Sigmoid colon (tissue), 7 donors: Measurements from ENCODE around the gene LAMP1. TPM values are rescaled to one million over a fixed set of nuclear protein-coding genes. Genes with fewer than 3 reads are reported as not detected.
"Not testable (repeated sequence)": the region's sequence is repeated elsewhere in the genome, so short reads cannot be mapped to it uniquely, and the experiment has no call there.

Source experiments
- DNase-seq: peaks from one replicate; pipeline ENCODE4 v3.0.0-alpha.2; 2019
- H3K27ac ChIP-seq, 4 donors: fragments of 200-600 bp; sonication (generic); one replicate each; pipeline ENCODE4 v1.5.1; 2016 to 2019; ENCODE audit warnings: mild to moderate bottlenecking in 1 of 4
- H3K27me3 ChIP-seq, 3 donors: fragments of 200-600 bp; sonication (generic); one replicate each; pipeline ENCODE4 v1.5.1; 2019; ENCODE audit warnings: mild to moderate bottlenecking in 1 of 3
- H3K36me3 ChIP-seq, 4 donors: fragments of 200-600 bp; sonication (generic); one replicate each; pipeline ENCODE4 v1.5.1; 2016 to 2019
- H3K4me1 ChIP-seq, 4 donors: fragments of 200-600 bp; sonication (generic); one replicate each; pipeline ENCODE4 v1.5.1; 2017 to 2019
- H3K4me3 ChIP-seq, 4 donors: fragments of 200-600 bp; sonication (generic); one replicate each; pipeline ENCODE4 v1.5.1; 2017 to 2019; ENCODE audit warnings: mild to moderate bottlenecking in 2 of 4, moderate library complexity in 1 of 4
- H3K9me3 ChIP-seq, 4 donors: fragments of 200-600 bp in 3 of 4; sonication (generic) in 3 of 4; one replicate each; pipeline versions ENCODE4 v1.5.1 to v1.6.1; 2013 to 2019
- CTCF ChIP-seq, 4 experiments: fragments of 450-650 bp in 3 of 4; fragments of 200-600 bp in 1 of 4; IDR thresholded peaks; one replicate each; pipeline ENCODE4 v1.5.1; 2016 to 2019; ENCODE audit warnings: antibody characterized with exemption in 4 of 4, mild to moderate bottlenecking in 3 of 4, moderate library complexity in 2 of 4
- EP300 ChIP-seq, 4 donors: sonication (generic); formaldehyde crosslinking; IDR thresholded peaks; one replicate each; pipeline ENCODE4 v1.6.1; 2017; ENCODE audit warnings: antibody characterized with exemption in 4 of 4
- POLR2A ChIP-seq, 2 donors: fragments of 450-650 bp; IDR thresholded peaks; one replicate each; pipeline ENCODE4 v1.6.1; 2016; ENCODE audit warnings: antibody characterized with exemption in 2 of 2, mild to moderate bottlenecking in 2 of 2, moderate library complexity in 2 of 2
- POLR2AphosphoS5 ChIP-seq, 4 donors: sonication (generic); formaldehyde crosslinking; IDR thresholded peaks; one replicate each; pipeline ENCODE4 v1.6.1; 2017; ENCODE audit warnings: antibody characterized with exemption in 4 of 4
- WGBS, 2 donors: extraction: QIAGEN DNeasy Blood & Tissue Kit; methylation state at CpG; one replicate each; pipeline ENCODE4 v1.1.7; 2013; 5-methylcytosine and 5-hydroxymethylcytosine counted together
- intact Hi-C: fragments of 100-400 bp; cut with DNase I; formaldehyde crosslinking; loops from one replicate; pipeline ENCODE4 v1.15.1; 2023
- polyA plus RNA-seq, 3 donors: library from polyadenylated mRNA; stranded (reverse); fragments of 200-250 nt; gene quantifications; one replicate each; pipeline ENCODE4 v1.2.3, GENCODE V29; 2013
- total RNA-seq, 4 donors: library from RNA; depleted of rRNA; stranded (reverse); fragments of >200 nt; gene quantifications; one replicate each; pipeline ENCODE4 v1.1.0, GENCODE V29; 2016
- donor health status: healthy with polysubstance abuse.
- donor health status: Bipolar disorder and iron deficiency.
- donor health status: healthy.

LAMP1 gene
- total and polyA plus RNA-seq, 7 donors, result 20.4 to 125 (median 86.9) TPM

- H3K27me3 ChIP-seq, result no peaks in the 10 kb centered on the region
- DNase-seq, result no peak
- TF ChIP-seq POLR2AphosphoS5 (IDR thresholded peaks at IDR 0.05) (no peak), CTCF (IDR thresholded peaks at IDR 0.05) (no peak), EP300 (IDR thresholded peaks at IDR 0.05) (no peak), POLR2A (IDR thresholded peaks at IDR 0.05) (no peak)
- H3K27ac ChIP-seq, result no peak overlapping the region
- intact Hi-C loops, result no loop called here
- H3K4me3 ChIP-seq, result no peak overlapping the region
- no peaks in the 10 kb centered on the region for H3K9me3 ChIP-seq
- H3K4me1 ChIP-seq, result no peaks in the 10 kb centered on the region
- H3K36me3 ChIP-seq, result peaks cover 17 to 87% (median 33%) of the 10 kb centered on the region in 4 donors
- WGBS, 2 donors, result 90 to 93% methylated on average over 13 of the region's 13 CpGs
Observed at GRCh38 chr13:113260996-113261395, 36.0 kb upstream of the LAMP1 start.

DNA sequence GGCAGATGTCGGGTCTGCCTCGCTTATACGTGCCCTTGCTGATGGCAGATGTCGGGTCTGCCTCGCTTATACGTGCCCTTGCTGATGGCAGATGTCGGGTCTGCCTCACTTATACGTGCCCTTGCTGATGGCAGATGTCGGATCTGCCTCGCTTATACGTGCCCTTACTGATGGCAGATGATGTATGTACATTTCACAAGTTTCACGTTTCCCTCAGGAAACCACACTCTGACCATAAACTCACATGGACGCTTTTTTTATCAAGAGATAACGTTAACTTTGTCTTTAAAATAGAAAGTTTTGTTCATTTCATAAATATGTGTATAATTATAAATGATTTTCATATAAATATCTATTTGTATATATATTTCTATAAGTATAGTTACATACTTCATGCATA, 34.0 kb upstream of the LAMP1 start:
- H3K27ac ChIP-seq, H3K27me3 ChIP-seq, intact Hi-C loops, DNase-seq, H3K4me1 ChIP-seq, H3K9me3 ChIP-seq, H3K4me3 ChIP-seq: not testable (repeated sequence)
- 78 to 89% methylated on average over 14 of the region's 14 CpGs for WGBS, 2 donors
- peaks cover 17 to 68% (median 26%) of the 10 kb centered on the region in 4 donors for H3K36me3 ChIP-seq

DNA sequence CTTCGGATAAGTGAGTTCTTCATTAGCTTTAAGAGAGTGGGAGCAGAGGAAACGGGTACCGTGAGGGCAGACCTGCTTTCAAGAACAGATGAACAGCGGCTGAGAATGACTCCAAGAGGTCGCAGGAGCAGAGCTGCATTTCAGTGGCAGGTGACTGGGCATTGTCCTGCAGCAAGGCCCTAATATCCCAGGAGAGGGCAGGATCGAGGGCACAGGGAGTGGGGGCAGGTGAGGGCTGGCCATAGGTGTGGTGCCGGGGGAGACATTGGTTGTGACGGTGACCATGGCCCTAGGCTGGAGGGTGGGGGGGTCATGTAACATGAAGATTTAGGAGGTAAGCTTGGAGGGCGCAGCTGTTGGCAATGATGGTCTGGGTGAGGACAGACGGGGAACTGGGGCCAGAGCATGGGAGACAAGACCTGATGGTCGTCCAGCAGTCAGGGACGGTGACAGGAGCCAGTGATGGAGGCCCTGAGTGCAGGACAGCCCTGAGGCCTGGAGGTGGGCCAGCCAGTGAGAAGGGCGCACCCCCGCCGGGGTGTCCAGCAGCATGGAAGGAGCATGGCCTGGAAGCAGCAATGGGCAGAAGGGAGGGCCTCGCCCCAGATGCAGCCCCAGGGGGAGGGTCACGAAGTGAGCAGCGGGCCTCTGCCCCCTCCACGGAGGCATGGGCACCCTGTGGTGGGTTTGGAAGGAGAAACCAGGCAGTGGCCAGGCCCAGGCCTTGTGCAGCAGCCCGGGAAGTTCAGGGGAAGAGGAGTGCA, 29.2 kb upstream of the LAMP1 start:
- TF ChIP-seq EP300 (IDR thresholded peaks at IDR 0.05), result no peak
- no peak overlapping the region for H3K4me3 ChIP-seq
- H3K36me3 ChIP-seq, result peaks cover 0 to 25% (median 8%) of the 10 kb centered on the region in 4 donors
- no peaks in the 10 kb centered on the region for H3K4me1 ChIP-seq
- no peaks in the 10 kb centered on the region for H3K27me3 ChIP-seq
- H3K27ac ChIP-seq, result no peak overlapping the region
- intact Hi-C loops, result no loop called here
- no peak for DNase-seq
- 94 to 95% methylated on average over 20 of the region's 20 CpGs for WGBS, 2 donors
- no peaks in the 10 kb centered on the region for H3K9me3 ChIP-seq

GRCh38 chr13:113272031-113272430, 25.0 kb upstream of the LAMP1 start:
- Histone ChIP-seq H3K4me1 (no peaks in the 10 kb centered on the region), H3K4me3 (no peak overlapping the region), H3K27ac (no peak overlapping the region), H3K36me3 (peaks cover 0 to 9% (median 0%) of the 10 kb centered on the region in 4 donors), H3K9me3 (no peaks in the 10 kb centered on the region), H3K27me3 (no peaks in the 10 kb centered on the region)
- no peak for DNase-seq
- 91 to 94% methylated on average over 2 of the region's 2 CpGs for WGBS, 2 donors
- intact Hi-C loops, result no loop called here
- TF ChIP-seq EP300 (IDR thresholded peaks at IDR 0.05), result no peak

DNA sequence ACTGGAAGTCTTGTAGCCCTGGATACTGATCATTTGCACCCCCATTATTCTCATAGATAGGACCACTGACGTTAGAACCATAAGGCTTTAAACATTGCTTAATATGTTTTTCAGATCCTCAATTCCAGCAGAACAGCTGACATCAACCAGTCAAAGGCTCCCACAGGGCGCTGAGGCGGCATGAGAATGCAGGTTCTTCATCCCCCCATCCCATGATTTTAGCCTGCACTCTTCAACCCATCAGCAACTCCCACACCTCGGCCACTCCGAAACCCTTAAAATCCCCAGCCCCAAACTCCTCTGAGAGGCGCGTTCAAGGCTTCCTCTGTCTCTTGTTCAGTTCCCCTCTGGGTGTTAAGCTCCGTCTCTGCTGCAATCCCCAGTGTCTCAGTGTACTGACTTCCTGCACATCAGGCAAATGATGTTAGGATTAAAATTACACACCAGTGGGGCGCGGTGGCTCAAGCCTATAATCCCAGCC, 24.3 kb upstream of the LAMP1 start:
- peaks cover 0 to 9% (median 0%) of the 10 kb centered on the region in 4 donors for H3K36me3 ChIP-seq
- TF ChIP-seq POLR2A (IDR thresholded peaks at IDR 0.05) (no peak), EP300 (IDR thresholded peaks at IDR 0.05) (no peak), POLR2AphosphoS5 (IDR thresholded peaks at IDR 0.05) (no peak), CTCF (IDR thresholded peaks at IDR 0.05) (no peak)
- H3K4me3 ChIP-seq, result no peak overlapping the region
- intact Hi-C loops, result no loop called here
- H3K27me3 ChIP-seq, result no peaks in the 10 kb centered on the region
- no peaks in the 10 kb centered on the region for H3K4me1 ChIP-seq
- H3K27ac ChIP-seq, result no peak overlapping the region
- WGBS, 2 donors, result 89 to 93% methylated on average over 10 of the region's 10 CpGs
- H3K9me3 ChIP-seq, result no peaks in the 10 kb centered on the region
- DNase-seq, result no peak

DNA sequence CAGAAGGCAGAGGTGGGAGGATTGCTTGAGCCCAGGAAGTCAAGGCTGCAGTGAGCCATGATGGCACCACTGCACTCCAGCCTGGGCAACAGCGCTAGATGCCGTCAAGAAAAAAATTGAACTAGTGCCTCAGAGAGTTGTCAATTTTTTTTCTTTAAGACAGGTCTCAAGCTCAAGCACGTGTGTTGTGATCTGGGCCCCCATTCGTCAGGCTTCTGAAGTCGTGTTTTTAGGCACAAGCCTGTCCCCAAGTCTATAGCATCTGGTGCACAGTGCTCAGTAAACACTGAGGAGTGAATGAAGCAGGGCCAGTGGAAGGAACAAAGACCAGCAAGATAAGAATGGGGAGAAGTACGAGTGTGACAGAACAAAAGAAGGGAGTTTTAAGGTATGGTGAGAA, 23.7 kb upstream of the LAMP1 start:
- 88 to 89% methylated on average over 6 of the region's 6 CpGs for WGBS, 2 donors
- DNase-seq, result no peak
- TF ChIP-seq CTCF (IDR thresholded peaks at IDR 0.05), result no peak
- no peak for TF ChIP-seq POLR2AphosphoS5 (IDR thresholded peaks at IDR 0.05)
- no peak for TF ChIP-seq POLR2A (IDR thresholded peaks at IDR 0.05)
- TF ChIP-seq EP300 (IDR thresholded peaks at IDR 0.05), result no peak
- Histone ChIP-seq H3K27ac (no peak overlapping the region), H3K4me1 (no peaks in the 10 kb centered on the region), H3K4me3 (no peak overlapping the region), H3K9me3 (no peaks in the 10 kb centered on the region), H3K27me3 (no peaks in the 10 kb centered on the region), H3K36me3 (peaks cover 0 to 9% (median 0%) of the 10 kb centered on the region in 4 donors)
- intact Hi-C loops, result no loop called here
